Neural cell (in vitro differentiated cells): Measurements from ENCODE around the gene CCDC27. TPM values are rescaled to one million over a fixed set of nuclear protein-coding genes. Genes with fewer than 3 reads are reported as not detected.

Source experiments
- H2AFZ ChIP-seq: fragments of 200-600, 300-800 bp; sonication (generic), shearing (Covaris generic); 2 replicates; pipeline ENCODE4 v1.6.0; 2014; ENCODE audit warnings: low read depth, mild to moderate bottlenecking, antibody characterized with exemption, low read length, moderate library complexity
- H3F3A ChIP-seq: fragments of 200-600 bp; shearing (Covaris generic); 2 replicates; pipeline ENCODE4 v1.6.1; 2016; ENCODE audit warnings: mild to moderate bottlenecking, moderate library complexity, mixed read lengths, antibody characterized with exemption, low read length; ENCODE audit not compliant: insufficient read depth, poor library complexity, severe bottlenecking
- H3K27ac ChIP-seq: fragments of 200-600, 300-800 bp; sonication (generic), shearing (Covaris generic); 2 replicates; pipeline ENCODE4 v1.5.1; 2014; ENCODE audit warnings: mild to moderate bottlenecking, low read length, moderate library complexity
- H3K27me3 ChIP-seq: fragments of 300-800, 200-600 bp; sonication (generic), shearing (Covaris generic); 2 replicates; pipeline ENCODE4 v1.6.0; 2014; ENCODE audit warnings: mild to moderate bottlenecking, low read depth, low read length, moderate library complexity; ENCODE audit not compliant: insufficient read depth
- H3K36me3 ChIP-seq: fragments of 300-800, 200-600 bp; sonication (generic), shearing (Covaris generic); 2 replicates; pipeline ENCODE4 v1.5.1; 2014; ENCODE audit warnings: mild to moderate bottlenecking, antibody characterized with exemption, low read length, moderate library complexity; ENCODE audit not compliant: insufficient read depth
- H3K4me2 ChIP-seq: fragments of 300-800, 200-600 bp; sonication (generic), shearing (Covaris generic); 2 replicates; pipeline ENCODE4 v1.6.0; 2014; ENCODE audit warnings: mild to moderate bottlenecking, low read length
- H3K4me3 ChIP-seq: fragments of 300-800, 200-600 bp; sonication (generic), shearing (Covaris generic); 2 replicates; pipeline ENCODE4 v1.5.1; 2014; ENCODE audit warnings: mild to moderate bottlenecking, low read length, moderate library complexity
- H3K79me2 ChIP-seq: fragments of 200-600 bp; shearing (Covaris generic); replicated peaks from 2 replicates; pipeline ENCODE4 v1.6.0; 2014; ENCODE audit warnings: mild to moderate bottlenecking, low read length, moderate library complexity; ENCODE audit not compliant: insufficient read depth
- H3K9ac ChIP-seq: fragments of 300-800, 200-600 bp; sonication (generic), shearing (Covaris generic); 2 replicates; pipeline ENCODE4 v1.6.1; 2016; ENCODE audit warnings: mild to moderate bottlenecking, low read length, mixed read lengths
- H3K9me2 ChIP-seq: fragments of 200-600 bp; shearing (Covaris generic); 2 replicates; pipeline ENCODE4 v1.6.1; 2016; ENCODE audit warnings: mild to moderate bottlenecking, low read length, mixed read lengths; ENCODE audit not compliant: insufficient read depth
- H3K9me3 ChIP-seq: fragments of 200-600, 300-800 bp; sonication (generic), shearing (Covaris generic); 2 replicates; pipeline ENCODE4 v1.6.1; 2016; ENCODE audit warnings: mild to moderate bottlenecking, mixed run types, low read length, moderate library complexity, mixed read lengths
- H4K20me1 ChIP-seq: fragments of 200-600 bp; shearing (Covaris generic); 2 replicates; pipeline ENCODE4 v1.6.1; 2016; ENCODE audit warnings: mild to moderate bottlenecking, mixed run types; ENCODE audit not compliant: insufficient read depth
- EP300 ChIP-seq: fragments of 450-650 bp; conservative IDR thresholded peaks from 2 replicates; pipeline ENCODE4 v1.6.1; 2014; ENCODE audit warnings: antibody characterized with exemption, mild to moderate bottlenecking, moderate library complexity; ENCODE audit not compliant: poor library complexity, severe bottlenecking
- EZH2 ChIP-seq: fragments of 200-600, 300-800 bp; shearing (Covaris generic), sonication (generic); IDR thresholded peaks from 2 replicates; pipeline ENCODE4 v1.6.1; 2014; ENCODE audit warnings: antibody characterized with exemption, low read length, borderline replicate concordance, mild to moderate bottlenecking; ENCODE audit not compliant: insufficient read depth, poor library complexity, severe bottlenecking
- MXI1 ChIP-seq: fragments of 450-650 bp; conservative IDR thresholded peaks from 2 replicates; pipeline ENCODE4 v1.6.1; 2014; ENCODE audit warnings: antibody characterized with exemption, mild to moderate bottlenecking; ENCODE audit not compliant: poor library complexity, severe bottlenecking
- POLR2AphosphoS5 ChIP-seq: IDR thresholded peaks from 2 replicates; pipeline ENCODE4 v1.6.1; 2012
- RAD21 ChIP-seq: fragments of 450-650 bp; conservative IDR thresholded peaks from 2 replicates; pipeline ENCODE4 v1.6.1; 2014; ENCODE audit warnings: antibody characterized with exemption, mild to moderate bottlenecking, moderate library complexity
- SMC3 ChIP-seq: fragments of 450-650 bp; conservative IDR thresholded peaks from 2 replicates; pipeline ENCODE4 v1.6.1; 2014; ENCODE audit warnings: antibody characterized with exemption, mild to moderate bottlenecking, moderate library complexity; ENCODE audit not compliant: poor library complexity
- TAF1 ChIP-seq: IDR thresholded peaks from 2 replicates; pipeline ENCODE4 v1.6.1; 2012; ENCODE audit warnings: low read depth
- polyA plus RNA-seq: library from polyadenylated mRNA; depleted of rRNA; stranded (reverse); fragments of >200 nt; gene quantifications from 2 replicates; pipeline ENCODE4 v1.2.3, GENCODE V29; 2014
- TF ChIP-seq, protein P1 (sequence below): IDR thresholded peaks from 2 replicates; pipeline ENCODE4 v1.6.1; 2012; ENCODE audit warnings: borderline replicate concordance
- TF ChIP-seq, protein P2 (sequence below): fragments of 450-650 bp; IDR thresholded peaks from 2 replicates; pipeline ENCODE4 v1.5.1; 2014; ENCODE audit warnings: antibody characterized with exemption, mild to moderate bottlenecking, moderate library complexity; ENCODE audit not compliant: poor library complexity, severe bottlenecking

Gene CCDC27
- polyA plus RNA-seq, 1 donor from 2014 or later, result not detected

DNA sequence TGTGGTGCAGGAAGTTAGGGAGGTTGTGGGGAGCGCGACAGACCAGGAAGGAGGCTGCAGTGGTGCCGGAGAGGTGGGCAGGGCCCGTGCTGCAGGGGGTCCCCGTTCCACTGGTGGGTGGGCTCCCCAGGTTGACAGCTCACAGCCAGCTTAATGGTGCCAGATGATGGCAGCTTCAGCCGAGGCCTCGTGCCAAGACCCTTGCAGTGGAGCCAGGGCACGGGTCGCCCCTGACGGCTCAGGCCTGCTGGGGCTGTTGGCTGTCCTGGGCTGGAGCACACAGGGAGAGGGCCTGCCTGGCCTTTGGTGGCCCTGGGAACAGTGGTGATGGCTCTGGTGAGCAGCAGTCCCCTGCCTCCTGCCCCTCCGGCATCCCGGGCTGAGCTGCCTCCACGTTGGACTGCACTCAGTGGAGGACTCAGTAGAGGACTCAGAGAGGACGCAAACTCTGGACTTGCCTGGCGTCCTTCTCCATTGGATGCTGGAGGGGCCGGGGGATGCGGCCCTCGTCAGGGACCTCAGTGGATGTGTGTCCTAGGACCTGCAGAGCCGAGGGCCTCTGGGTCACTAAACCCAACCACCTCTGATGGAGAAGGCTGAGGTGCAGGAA is 46.8 kb upstream of the CCDC27 start:
- Histone ChIP-seq H3F3A (no peaks in the 10 kb centered on the region), H3K4me2 (no peak overlapping the region), H3K27ac (no peak overlapping the region), H3K27me3 (peaks cover 3% of the 10 kb centered on the region), H3K9me2 (no peaks in the 10 kb centered on the region), H3K36me3 (no peaks in the 10 kb centered on the region), H3K9ac (no peak overlapping the region), H3K4me3 (no peak overlapping the region), H3K9me3 (no peaks in the 10 kb centered on the region), H4K20me1 (no peaks in the 10 kb centered on the region), H2AFZ (no peak overlapping the region), H3K79me2 (no peaks in the 10 kb centered on the region)
- TF ChIP-seq EP300 (no peak), EZH2 (no peak), SMC3 (no peak), TAF1 (no peak), POLR2AphosphoS5 (no peak), RAD21 (no peak), MXI1 (no peak)
- TF ChIP-seq, protein P1, sequence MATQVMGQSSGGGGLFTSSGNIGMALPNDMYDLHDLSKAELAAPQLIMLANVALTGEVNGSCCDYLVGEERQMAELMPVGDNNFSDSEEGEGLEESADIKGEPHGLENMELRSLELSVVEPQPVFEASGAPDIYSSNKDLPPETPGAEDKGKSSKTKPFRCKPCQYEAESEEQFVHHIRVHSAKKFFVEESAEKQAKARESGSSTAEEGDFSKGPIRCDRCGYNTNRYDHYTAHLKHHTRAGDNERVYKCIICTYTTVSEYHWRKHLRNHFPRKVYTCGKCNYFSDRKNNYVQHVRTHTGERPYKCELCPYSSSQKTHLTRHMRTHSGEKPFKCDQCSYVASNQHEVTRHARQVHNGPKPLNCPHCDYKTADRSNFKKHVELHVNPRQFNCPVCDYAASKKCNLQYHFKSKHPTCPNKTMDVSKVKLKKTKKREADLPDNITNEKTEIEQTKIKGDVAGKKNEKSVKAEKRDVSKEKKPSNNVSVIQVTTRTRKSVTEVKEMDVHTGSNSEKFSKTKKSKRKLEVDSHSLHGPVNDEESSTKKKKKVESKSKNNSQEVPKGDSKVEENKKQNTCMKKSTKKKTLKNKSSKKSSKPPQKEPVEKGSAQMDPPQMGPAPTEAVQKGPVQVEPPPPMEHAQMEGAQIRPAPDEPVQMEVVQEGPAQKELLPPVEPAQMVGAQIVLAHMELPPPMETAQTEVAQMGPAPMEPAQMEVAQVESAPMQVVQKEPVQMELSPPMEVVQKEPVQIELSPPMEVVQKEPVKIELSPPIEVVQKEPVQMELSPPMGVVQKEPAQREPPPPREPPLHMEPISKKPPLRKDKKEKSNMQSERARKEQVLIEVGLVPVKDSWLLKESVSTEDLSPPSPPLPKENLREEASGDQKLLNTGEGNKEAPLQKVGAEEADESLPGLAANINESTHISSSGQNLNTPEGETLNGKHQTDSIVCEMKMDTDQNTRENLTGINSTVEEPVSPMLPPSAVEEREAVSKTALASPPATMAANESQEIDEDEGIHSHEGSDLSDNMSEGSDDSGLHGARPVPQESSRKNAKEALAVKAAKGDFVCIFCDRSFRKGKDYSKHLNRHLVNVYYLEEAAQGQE, result no peak
- TF ChIP-seq, protein P2, sequence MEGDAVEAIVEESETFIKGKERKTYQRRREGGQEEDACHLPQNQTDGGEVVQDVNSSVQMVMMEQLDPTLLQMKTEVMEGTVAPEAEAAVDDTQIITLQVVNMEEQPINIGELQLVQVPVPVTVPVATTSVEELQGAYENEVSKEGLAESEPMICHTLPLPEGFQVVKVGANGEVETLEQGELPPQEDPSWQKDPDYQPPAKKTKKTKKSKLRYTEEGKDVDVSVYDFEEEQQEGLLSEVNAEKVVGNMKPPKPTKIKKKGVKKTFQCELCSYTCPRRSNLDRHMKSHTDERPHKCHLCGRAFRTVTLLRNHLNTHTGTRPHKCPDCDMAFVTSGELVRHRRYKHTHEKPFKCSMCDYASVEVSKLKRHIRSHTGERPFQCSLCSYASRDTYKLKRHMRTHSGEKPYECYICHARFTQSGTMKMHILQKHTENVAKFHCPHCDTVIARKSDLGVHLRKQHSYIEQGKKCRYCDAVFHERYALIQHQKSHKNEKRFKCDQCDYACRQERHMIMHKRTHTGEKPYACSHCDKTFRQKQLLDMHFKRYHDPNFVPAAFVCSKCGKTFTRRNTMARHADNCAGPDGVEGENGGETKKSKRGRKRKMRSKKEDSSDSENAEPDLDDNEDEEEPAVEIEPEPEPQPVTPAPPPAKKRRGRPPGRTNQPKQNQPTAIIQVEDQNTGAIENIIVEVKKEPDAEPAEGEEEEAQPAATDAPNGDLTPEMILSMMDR, result no peak

DNA sequence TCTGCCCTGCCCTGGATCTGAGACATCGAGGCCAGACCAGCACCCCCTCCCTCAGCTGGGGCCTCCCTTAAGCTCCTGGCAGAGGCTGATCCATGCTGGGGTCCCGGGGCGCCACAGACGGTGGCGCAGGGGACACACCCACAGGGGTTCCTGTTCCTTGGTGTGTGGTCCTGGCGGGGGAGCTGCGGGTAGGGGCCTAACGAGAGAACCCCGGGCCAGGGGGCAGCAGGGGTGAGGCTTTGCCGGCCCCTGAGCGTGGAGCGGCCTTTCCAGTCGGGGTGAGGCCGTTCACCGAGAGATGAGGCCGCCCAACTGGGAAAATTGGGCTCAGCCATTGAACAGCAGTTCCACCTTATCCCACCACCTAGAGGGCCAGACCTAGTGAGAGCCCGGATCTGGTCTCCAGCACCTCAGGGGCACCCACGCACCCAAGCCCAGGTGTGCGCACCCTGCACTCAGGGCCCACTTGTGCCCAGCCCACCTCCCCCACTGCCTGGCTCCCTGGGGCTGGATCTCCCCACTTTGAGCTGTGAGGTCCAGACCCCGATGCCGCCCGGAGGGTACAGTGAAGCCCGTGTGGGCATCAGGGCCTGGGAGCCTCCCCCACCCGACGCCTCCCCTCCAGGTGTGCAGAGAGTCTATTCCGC is 45.5 kb upstream of the CCDC27 start:
- Histone ChIP-seq H3K9ac (no peak overlapping the region), H3K79me2 (no peaks in the 10 kb centered on the region), H3K9me2 (no peaks in the 10 kb centered on the region), H3K27ac (no peak overlapping the region), H4K20me1 (no peaks in the 10 kb centered on the region), H3K4me3 (no peak overlapping the region), H2AFZ (no peak overlapping the region), H3K27me3 (peaks cover 3% of the 10 kb centered on the region), H3K36me3 (no peaks in the 10 kb centered on the region), H3K4me2 (no peak overlapping the region), H3F3A (no peaks in the 10 kb centered on the region), H3K9me3 (no peaks in the 10 kb centered on the region)
- TF ChIP-seq SMC3 (no peak), POLR2AphosphoS5 (no peak), RAD21 (no peak), MXI1 (no peak), EP300 (no peak), EZH2 (no peak), TAF1 (no peak)
- TF ChIP-seq, protein P2, result no peak
- TF ChIP-seq, protein P1, result no peak
